AG09319 (cell line): ENCODE measurements around the gene LOXHD1.

ENCODE experiments used
- DNase-seq: peaks from one replicate; pipeline ENCODE4 v3.0.0-alpha.2; 2010; ENCODE audit warnings: low read depth; ENCODE audit errors: extremely low read depth
- TF ChIP-seq, protein P1 (sequence below): IDR thresholded peaks from 2 replicates; pipeline ENCODE4 v1.5.1; 2011; ENCODE audit warnings: low read depth, mild to moderate bottlenecking, inconsistent platforms, low read length, moderate library complexity

Gene LOXHD1

DNA sequence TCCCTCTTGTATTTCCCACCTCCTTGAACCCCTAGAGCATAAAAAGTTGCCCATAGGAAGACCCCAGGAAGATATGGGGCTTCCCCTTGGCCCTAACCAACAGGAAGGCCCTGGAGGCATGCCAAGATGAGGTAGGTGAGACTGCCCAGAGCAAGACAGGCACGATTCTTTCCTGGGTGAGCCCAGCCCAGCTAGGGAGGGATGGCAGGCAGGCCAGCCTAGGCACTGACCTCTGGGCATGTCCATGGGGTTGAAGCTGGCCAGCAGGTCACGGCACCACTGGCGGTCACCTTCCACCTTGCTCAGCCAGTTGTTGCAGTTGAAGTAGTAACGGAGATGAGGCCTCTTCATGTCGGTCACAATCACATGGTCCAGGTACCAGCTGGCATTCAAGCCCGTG, 17.6 kb downstream of the LOXHD1 start:
- no peak for DNase-seq
- TF ChIP-seq, protein P1, sequence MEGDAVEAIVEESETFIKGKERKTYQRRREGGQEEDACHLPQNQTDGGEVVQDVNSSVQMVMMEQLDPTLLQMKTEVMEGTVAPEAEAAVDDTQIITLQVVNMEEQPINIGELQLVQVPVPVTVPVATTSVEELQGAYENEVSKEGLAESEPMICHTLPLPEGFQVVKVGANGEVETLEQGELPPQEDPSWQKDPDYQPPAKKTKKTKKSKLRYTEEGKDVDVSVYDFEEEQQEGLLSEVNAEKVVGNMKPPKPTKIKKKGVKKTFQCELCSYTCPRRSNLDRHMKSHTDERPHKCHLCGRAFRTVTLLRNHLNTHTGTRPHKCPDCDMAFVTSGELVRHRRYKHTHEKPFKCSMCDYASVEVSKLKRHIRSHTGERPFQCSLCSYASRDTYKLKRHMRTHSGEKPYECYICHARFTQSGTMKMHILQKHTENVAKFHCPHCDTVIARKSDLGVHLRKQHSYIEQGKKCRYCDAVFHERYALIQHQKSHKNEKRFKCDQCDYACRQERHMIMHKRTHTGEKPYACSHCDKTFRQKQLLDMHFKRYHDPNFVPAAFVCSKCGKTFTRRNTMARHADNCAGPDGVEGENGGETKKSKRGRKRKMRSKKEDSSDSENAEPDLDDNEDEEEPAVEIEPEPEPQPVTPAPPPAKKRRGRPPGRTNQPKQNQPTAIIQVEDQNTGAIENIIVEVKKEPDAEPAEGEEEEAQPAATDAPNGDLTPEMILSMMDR, result no peak

DNA sequence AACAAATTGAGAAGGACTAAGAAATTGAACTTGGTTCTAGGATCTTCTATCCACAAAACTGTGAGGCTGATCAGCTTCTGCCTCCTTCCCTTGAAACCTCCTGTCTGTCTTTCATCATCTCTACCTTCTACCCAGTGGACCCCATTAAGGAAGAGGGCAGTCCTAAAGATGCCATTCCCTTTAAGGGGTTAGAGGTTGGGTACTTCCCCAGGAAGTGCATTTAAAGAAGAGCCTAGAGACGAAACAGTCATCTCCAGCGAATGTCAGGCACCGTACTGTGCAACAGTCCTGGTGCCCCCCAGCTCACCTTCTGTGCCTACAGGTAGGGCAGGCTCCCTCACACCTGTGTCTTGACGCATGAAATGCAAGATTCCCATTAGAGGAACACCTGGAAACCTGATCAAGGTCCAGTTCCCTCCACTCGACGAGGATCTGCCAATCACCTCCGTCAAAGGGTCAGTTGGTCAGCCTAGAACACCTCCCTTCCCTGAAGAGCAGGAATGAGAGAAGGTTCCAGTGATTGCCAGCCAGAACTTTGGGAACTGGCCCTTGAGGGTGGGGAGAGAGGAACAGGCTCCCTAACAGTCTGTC, 20.9 kb downstream of the LOXHD1 start:
- TF ChIP-seq, protein P1, result no peak
- DNase-seq, result no peak

DNA sequence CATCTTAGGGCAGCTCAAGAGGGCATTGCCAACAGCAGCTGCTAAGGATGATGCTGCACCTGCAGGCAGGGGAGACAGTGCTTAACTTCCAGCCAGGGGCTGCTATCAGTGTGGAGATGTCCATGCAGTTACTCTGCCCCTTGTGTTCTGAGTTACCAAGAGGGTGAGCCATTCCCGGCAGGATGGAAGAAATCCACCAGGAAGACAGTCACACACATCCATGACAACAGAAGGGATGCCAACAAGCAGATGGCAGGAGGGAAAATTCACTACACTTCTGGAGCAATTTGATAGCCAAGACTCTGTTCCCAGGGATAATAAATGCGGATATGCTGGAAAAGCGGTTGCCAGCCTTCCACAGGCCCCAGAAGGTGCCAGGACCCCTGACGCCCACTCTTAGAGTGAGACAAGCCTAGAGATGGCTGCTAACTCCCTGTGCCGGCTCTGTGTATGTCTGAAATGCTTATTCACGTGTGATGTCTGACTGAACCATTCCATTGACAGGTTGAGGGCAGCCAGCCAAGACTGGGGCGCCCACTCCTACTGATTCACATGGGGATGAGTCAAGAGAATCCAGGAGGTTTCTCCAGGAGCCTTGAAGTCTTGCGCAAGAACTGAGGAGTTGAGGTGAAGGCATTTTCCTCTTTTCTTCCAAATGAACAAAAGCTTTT, 24.5 kb downstream of the LOXHD1 start:
- no peak for DNase-seq
- TF ChIP-seq, protein P1, result no peak

DNA sequence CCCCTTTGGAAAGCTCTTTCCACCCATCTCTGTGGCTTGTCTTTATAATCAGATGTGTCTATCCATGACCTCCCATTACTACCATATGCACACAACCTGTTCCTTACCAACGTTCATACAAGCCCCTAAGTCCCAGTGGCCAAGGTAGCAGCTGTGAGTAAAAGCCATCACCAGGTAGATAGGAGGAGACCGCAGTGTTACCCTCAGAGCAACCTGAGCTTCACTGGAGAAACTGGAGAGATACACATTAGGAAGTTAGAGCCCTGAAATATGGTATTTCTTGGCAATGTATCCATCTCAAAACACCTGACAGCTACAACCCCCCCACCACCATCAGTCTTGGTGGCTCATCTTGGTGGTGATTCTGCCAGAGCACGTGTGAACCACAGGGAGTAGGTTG, 26.0 kb downstream of the LOXHD1 start:
- DNase-seq, result no peak
- TF ChIP-seq, protein P1, result no peak

DNA sequence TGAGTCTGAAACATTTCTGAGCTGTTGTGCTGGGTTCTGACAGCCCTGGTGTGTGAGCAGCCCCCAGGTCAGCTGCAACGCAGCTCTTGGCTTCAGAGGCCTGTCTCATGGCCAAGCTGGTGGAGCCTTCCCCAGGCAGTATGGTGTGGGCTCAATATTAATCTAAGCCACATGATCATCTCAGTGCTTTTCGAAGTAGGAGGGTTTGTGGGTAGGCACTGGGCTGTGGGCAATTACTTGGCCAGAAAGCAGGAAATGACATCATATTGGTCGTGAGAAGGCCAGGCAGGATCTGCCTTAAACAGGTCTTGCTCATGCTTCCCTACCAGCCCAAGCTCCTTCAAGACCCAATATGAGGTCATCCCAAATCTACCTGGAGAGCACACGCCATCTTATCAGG, 26.9 kb downstream of the LOXHD1 start:
- DNase-seq, result no peak
- TF ChIP-seq, protein P1, result no peak

DNA sequence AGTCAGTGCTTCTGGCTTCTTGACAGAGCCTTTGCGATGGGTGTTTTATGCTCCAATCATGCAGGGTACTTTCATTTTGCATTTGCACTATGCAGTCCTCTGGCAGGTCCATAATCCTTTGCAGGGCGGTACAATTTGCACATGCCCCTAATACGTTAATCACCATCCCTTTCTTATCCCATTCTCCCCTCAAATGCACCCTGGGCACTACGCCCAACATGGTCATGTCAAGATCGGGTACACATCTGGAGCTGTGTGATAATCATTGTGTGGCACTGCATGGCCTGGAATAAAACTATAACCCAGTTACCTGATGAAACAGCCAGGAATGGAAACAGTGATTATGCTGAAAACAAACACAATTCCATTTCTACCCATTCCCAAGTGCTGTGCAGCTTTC, 27.7 kb downstream of the LOXHD1 start:
- DNase-seq, result no peak
- TF ChIP-seq, protein P1, result no peak

DNA sequence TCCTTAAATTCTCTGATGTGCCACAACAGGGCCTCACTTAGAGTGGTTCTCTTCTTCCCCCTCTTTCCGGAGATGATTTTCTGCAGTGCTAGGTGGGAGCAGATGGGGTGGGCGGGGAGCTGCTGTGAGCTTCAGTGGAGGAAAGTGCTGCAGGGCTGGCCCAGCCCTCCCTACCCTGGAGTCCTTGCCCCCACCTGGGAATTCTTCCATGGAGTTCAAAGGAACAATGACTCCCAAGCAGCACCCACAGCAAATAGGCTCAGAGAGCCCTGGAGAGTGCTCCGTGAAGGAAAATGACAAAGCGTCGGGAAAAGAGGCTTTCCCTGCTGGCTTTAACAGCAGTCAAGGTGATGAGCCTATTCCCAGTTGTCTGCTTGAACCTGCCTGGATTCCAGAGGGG, 28.8 kb downstream of the LOXHD1 start:
- TF ChIP-seq, protein P1, result no peak
- no peak for DNase-seq
